ENCODE data around the gene SAMD11. TPM values are rescaled to one million over a fixed set of nuclear protein-coding genes. Genes with fewer than 3 reads are reported as not detected.
A peak's percentile ranks its signal among the peaks of the same experiment; 100 is the strongest.
"Not testable (repeated sequence)": the region's sequence is repeated elsewhere in the genome, so short reads cannot be mapped to it uniquely, and the experiment has no call there.

The SAMD11 gene
- total RNA-seq, 2 experiments from 2014 or later: not detected

DNA sequence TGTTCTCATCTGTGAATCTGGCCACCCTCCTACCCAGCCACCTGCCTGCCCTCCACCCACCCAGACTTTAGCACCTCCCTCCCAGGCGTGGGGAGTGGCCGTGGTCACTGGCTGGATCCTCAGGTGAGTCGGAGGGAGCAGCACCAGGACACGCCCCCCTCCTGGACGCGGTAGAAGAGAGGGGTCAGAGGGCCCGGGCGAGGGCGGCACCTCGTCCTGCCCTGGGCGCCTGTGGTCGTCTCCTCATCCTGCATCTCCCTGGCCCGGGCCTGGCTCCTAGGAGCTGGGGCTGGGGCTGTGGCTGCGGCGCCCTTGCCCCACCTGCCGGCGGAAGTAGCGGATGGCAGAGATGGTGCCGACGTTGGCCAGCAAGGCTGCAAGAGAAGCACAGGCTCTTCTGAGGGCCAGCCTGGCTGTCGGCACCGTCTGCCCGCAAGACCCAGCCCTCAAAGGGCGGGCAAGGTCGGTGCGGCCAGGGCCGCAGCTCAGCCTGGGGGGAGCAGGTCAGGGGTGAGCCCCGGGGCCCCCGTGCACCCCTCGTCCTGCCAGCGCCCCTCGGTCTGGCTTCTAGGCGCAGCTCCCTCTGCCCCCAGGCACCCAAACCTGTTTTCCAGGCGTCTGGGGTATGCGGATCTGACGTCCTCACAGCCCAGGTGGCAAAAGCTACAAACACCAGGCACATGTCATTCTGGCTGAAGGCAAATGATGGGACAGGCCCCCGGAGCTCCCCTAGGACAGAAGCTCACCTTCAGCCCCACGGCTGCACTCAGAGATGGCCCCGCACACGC lies 52.4 kb downstream of the SAMD11 start:
- Histone ChIP-seq H3K4me3 (ENCODE audit: low read length) (no peak overlapping the region), H3K27me3 (ENCODE audit: control insufficient read depth in 1 of 2, insufficient read depth in 2 of 2, low read length in 2 of 2) (peaks cover 12 to 22% of the 10 kb centered on the region in 2 experiments), H3K4me1 (ENCODE audit: insufficient read depth, low read length) (peaks cover 11% of the 10 kb centered on the region), H3K27ac (ENCODE audit: low read depth in 1 of 2, low read length in 2 of 2) (no peak overlapping the region), H3K36me3 (ENCODE audit: insufficient read depth, low read length) (no peaks in the 10 kb centered on the region), H3K9me3 (ENCODE audit: control insufficient read depth in 1 of 2, insufficient read depth in 1 of 2, low read length in 2 of 2) (peaks cover 0 to 18% of the 10 kb centered on the region in 2 experiments)
- intact Hi-C loops (cut with DNase I, micrococcal nuclease): loop anchor here (1.0 kb wide), 2 partner anchors 72 to 106 kb away; no protein-coding TSS in a partner anchor
- peaks cover 7% of the 10 kb centered on the region for H3K4me1 Mint-ChIP-seq (ENCODE audit: low read depth)
- POLR2A ChIA-PET: interaction anchor here (0.6 to 1.0 kb wide), 3 partner anchors 9 to 106 kb away, joined by 3 to 4 read pairs (median 3); no protein-coding TSS in a partner anchor
- no peaks in the 10 kb centered on the region for H3K9me3 Mint-ChIP-seq
- TF ChIP-seq, protein P1, sequence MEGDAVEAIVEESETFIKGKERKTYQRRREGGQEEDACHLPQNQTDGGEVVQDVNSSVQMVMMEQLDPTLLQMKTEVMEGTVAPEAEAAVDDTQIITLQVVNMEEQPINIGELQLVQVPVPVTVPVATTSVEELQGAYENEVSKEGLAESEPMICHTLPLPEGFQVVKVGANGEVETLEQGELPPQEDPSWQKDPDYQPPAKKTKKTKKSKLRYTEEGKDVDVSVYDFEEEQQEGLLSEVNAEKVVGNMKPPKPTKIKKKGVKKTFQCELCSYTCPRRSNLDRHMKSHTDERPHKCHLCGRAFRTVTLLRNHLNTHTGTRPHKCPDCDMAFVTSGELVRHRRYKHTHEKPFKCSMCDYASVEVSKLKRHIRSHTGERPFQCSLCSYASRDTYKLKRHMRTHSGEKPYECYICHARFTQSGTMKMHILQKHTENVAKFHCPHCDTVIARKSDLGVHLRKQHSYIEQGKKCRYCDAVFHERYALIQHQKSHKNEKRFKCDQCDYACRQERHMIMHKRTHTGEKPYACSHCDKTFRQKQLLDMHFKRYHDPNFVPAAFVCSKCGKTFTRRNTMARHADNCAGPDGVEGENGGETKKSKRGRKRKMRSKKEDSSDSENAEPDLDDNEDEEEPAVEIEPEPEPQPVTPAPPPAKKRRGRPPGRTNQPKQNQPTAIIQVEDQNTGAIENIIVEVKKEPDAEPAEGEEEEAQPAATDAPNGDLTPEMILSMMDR (IDR thresholded peaks at IDR 0.05): peak; percentile 89
- CTCF ChIA-PET: interaction anchor here (1.1 to 1.7 kb wide), 4 partner anchors 8 to 106 kb away, joined by 4 read pairs; no protein-coding TSS in a partner anchor
- no peak overlapping the region for H3K27ac Mint-ChIP-seq
- peaks cover 16% of the 10 kb centered on the region for H3K27me3 Mint-ChIP-seq
- H3K36me3 Mint-ChIP-seq (ENCODE audit: low read depth): no peaks in the 10 kb centered on the region
- ATAC-seq (ENCODE audit: poor library complexity) (peak; percentile 97), DNase-seq (peak in 13 of 14 experiments; percentile 41 to 84 (median 68))
- no peak overlapping the region for H3K4me3 Mint-ChIP-seq

DNA sequence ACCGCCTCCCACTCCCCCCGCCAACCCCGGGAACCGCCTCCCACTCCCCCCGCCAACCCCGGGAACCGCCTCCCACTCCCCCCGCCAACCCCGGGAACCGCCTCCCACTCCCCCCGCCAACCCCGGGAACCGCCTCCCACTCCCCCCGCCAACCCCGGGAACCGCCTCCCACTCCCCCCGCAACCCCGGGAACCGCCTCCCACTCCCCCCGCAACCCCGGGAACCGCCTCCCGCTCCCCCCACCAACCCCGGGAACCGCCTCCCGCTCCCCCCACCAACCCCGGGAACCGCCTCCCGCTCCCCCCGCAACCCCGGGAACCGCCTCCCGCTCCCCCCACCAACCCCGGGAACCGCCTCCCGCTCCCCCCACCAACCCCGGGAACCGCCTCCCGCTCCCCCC lies 53.1 kb downstream of the SAMD11 start:
- peaks cover 16% of the 10 kb centered on the region for H3K27me3 Mint-ChIP-seq
- H3K4me1 ChIP-seq (ENCODE audit: insufficient read depth, low read length): peaks cover 11% of the 10 kb centered on the region
- peaks cover 7 to 19% of the 10 kb centered on the region in 2 experiments for H3K27me3 ChIP-seq (ENCODE audit: control insufficient read depth in 1 of 2, insufficient read depth in 2 of 2, low read length in 2 of 2)
- not testable (repeated sequence) for H3K4me3 Mint-ChIP-seq; H3K36me3 Mint-ChIP-seq (ENCODE audit: low read depth); DNase-seq; H3K4me3 ChIP-seq (ENCODE audit: low read length); H3K4me1 Mint-ChIP-seq (ENCODE audit: low read depth); H3K9me3 Mint-ChIP-seq; H3K27ac ChIP-seq (ENCODE audit: low read depth in 1 of 2, low read length in 2 of 2); H3K27ac Mint-ChIP-seq; ATAC-seq (ENCODE audit: poor library complexity); H3K36me3 ChIP-seq (ENCODE audit: insufficient read depth, low read length)
- intact Hi-C loops (cut with DNase I, micrococcal nuclease): loop anchor here (1.0 kb wide), 2 partner anchors 72 to 106 kb away; no protein-coding TSS in a partner anchor
- ChIA-PET CTCF (interaction anchor here (1.2 to 1.7 kb wide), 3 partner anchors 7 to 72 kb away, joined by 4 read pairs; no protein-coding TSS in a partner anchor), POLR2A (interaction anchor here (0.9 kb wide), 1 partner anchor 10 kb away, joined by 3 read pairs; no protein-coding TSS in a partner anchor)
- peaks cover 0 to 12% of the 10 kb centered on the region in 2 experiments for H3K9me3 ChIP-seq (ENCODE audit: control insufficient read depth in 1 of 2, insufficient read depth in 1 of 2, low read length in 2 of 2)

DNA sequence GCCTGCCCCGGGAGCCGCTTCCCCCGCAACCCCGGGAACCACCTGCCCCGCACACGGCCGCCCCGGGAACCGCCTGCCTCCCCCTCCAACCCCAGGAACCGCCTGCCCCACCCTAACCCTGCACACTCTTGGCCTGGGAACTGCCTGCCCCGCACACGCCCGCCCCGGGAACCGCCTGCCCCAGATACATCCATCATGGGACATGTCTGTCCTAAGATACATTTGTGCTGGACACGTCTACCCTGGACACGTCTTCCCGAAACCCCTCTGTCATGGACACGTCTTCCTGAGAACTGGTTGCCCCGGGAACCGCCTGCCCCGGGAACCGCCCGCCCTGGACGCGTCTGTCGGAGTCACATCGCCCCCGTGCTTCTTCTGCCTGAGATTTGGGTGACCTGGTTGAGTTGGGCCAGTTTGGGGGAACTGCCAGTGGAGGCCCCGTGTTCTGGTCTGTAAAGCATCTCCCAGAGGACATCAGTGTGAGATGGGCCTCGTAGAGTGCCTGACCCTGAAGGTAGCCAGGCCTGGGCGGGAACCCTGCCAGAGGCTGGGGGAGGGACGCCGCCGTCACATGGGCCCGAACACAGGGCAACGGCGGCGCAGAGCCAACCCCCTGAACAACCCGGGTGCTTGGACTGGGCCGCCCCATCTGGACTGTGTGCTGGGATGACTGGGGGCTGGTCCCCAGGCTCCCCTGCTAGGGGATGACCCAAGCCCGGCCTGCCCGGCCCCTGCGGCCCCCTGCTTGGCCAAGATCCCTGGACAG lies 54.5 kb downstream of the SAMD11 start:
- Mint-ChIP-seq H3K4me3 (no peak overlapping the region), H3K27me3 (peaks cover 20% of the 10 kb centered on the region), H3K36me3 (ENCODE audit: low read depth) (no peaks in the 10 kb centered on the region), H3K4me1 (ENCODE audit: low read depth) (peaks cover 7% of the 10 kb centered on the region), H3K9me3 (no peaks in the 10 kb centered on the region), H3K27ac (no peak overlapping the region)
- intact Hi-C loops (cut with DNase I, micrococcal nuclease): no loop called here
- Histone ChIP-seq H3K9me3 (ENCODE audit: control insufficient read depth in 1 of 2, insufficient read depth in 1 of 2, low read length in 2 of 2) (peaks cover 0 to 8% of the 10 kb centered on the region in 2 experiments), H3K36me3 (ENCODE audit: insufficient read depth, low read length) (no peaks in the 10 kb centered on the region), H3K27me3 (ENCODE audit: control insufficient read depth in 1 of 2, insufficient read depth in 2 of 2, low read length in 2 of 2) (peaks cover 8 to 10% of the 10 kb centered on the region in 2 experiments), H3K27ac (ENCODE audit: low read depth in 1 of 2, low read length in 2 of 2) (no peak overlapping the region), H3K4me3 (ENCODE audit: low read length) (no peak overlapping the region), H3K4me1 (ENCODE audit: insufficient read depth, low read length) (peaks cover 11% of the 10 kb centered on the region)
- ATAC-seq (ENCODE audit: poor library complexity) (no peak), DNase-seq (peak in 1 of 14 experiments; percentile 41)
- CTCF ChIA-PET: no interaction called here
- TF ChIP-seq, protein P1 (IDR thresholded peaks at IDR 0.05): no peak
- POLR2A ChIA-PET: no interaction called here
